IgD-negative memory B cell (primary cell): ENCODE results near the gene DRAM2. TPM values are rescaled to one million over a fixed set of nuclear protein-coding genes. Genes with fewer than 3 reads are reported as not detected.
A peak's percentile ranks its signal among the peaks of the same experiment; 100 is the strongest.

ENCODE experiments used
- H3K27ac Mint-ChIP-seq, 3 donors: one replicate each; pipeline ENCODE4 v1.8.0; 2020 to 2022; ENCODE audit warnings: mild to moderate bottlenecking in 3 of 3, mixed read lengths in 3 of 3, moderate library complexity in 1 of 3
- H3K27me3 Mint-ChIP-seq: one replicate; pipeline ENCODE4 v1.8.0; 2021; ENCODE audit warnings: mixed read lengths
- H3K36me3 Mint-ChIP-seq: one replicate; pipeline ENCODE4 v1.8.0; 2020; ENCODE audit warnings: mild to moderate bottlenecking, mixed read lengths
- H3K4me1 Mint-ChIP-seq, 3 donors: one replicate each; pipeline ENCODE4 v1.8.0; 2020 to 2022; ENCODE audit warnings: mixed read lengths in 3 of 3, mild to moderate bottlenecking in 1 of 3
- H3K4me3 Mint-ChIP-seq, 4 donors: one replicate each; pipeline ENCODE4 v1.8.0; 2020 to 2022; ENCODE audit warnings: mild to moderate bottlenecking in 4 of 4, mixed read lengths in 4 of 4, moderate library complexity in 3 of 4
- H3K9me3 Mint-ChIP-seq, 3 donors: one replicate each; pipeline ENCODE4 v1.8.0; 2020 to 2021; ENCODE audit warnings: mixed read lengths in 3 of 3, mild to moderate bottlenecking in 1 of 3
- polyA plus RNA-seq: library from polyadenylated mRNA; unstranded; fragments of 300-500 nt; fragmentation: Illumina TruSeq; gene quantifications from one replicate; pipeline ENCODE4 v1.2.3, GENCODE V29; 2021

DRAM2 gene
- polyA plus RNA-seq, 1 donor from 2014 or later: 268 TPM

DNA sequence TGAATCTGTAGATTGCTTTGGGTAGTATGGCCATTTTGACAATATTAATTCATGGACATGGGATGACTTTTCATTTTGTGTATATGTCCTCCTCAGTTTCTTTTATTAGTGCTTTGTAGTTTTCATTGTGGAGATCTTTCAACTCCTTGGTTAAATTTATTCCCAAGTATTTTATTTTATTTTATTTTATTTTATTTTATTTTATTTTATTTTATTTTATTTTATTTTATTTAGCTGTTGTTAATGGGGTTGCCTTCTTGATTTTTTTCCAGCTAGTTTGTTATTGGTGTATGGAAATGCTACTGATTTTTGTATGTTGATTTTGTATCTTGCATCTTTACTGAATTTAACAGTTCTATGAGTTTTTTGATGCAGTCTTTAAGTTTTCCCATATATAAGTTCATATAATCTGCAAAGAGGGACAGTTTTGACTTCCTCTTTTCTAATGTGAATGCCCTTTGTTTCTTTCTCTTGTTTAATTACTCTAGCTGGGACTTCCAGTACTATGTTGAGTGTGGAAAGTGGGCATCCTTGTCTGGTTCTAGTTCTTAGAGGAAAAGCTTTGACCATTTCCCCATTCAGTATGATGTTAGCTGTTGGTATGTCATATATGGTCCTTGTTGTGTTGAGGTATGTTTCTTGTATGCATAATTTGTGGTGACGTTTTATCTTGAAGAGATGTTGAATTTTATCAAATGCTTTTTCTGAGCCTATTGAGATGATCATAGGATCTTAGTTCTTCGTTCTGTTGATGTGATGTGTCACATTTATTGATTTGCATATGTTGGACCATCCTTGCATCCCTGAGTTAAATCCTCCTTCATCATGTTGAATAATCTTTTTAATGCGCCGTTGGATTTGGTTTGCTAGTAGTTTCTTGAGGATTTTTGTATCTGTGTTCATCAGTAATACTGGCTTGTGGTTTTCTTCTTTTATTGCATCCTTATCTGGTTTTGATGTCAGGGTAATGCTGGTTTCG lies 14.4 kb upstream of the DRAM2 start:
- peak overlapping the region; percentile 22 to 83 (median 60) for H3K27ac Mint-ChIP-seq
- H3K36me3 Mint-ChIP-seq: peaks cover 25% of the 10 kb centered on the region
- H3K4me1 Mint-ChIP-seq: peaks cover 56 to 69% (median 64%) of the 10 kb centered on the region in 3 donors
- no peaks in the 10 kb centered on the region for H3K27me3 Mint-ChIP-seq
- peak overlapping the region; percentile 15 to 81 (median 44) for H3K4me3 Mint-ChIP-seq
- H3K9me3 Mint-ChIP-seq: no peaks in the 10 kb centered on the region

DNA sequence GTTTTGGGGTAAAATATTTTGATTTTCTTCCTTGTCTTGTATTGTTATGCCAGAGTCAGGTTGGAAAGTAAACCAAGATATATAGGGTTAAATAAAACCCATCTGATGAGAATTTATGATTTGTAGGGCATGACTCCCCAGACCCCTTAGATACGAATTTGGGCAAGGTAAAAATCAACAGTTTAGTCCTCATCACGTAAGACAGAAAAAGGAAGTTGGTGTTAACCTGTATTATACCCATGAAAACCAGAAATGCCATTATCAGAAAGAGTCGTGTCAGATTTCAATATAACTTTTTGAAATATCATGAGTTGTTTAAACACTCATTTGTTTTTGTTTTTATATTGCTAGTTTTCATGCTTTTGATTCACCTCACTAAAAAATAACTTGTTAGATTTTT lies 11.9 kb upstream of the DRAM2 start:
- Mint-ChIP-seq H3K36me3 (peaks cover 29% of the 10 kb centered on the region), H3K4me3 (peak overlapping the region; percentile 35 to 89 (median 58)), H3K9me3 (no peaks in the 10 kb centered on the region), H3K27me3 (no peaks in the 10 kb centered on the region), H3K27ac (peak overlapping the region; percentile 2 to 85 (median 85)), H3K4me1 (peaks cover 76 to 78% (median 77%) of the 10 kb centered on the region in 3 donors)

DNA sequence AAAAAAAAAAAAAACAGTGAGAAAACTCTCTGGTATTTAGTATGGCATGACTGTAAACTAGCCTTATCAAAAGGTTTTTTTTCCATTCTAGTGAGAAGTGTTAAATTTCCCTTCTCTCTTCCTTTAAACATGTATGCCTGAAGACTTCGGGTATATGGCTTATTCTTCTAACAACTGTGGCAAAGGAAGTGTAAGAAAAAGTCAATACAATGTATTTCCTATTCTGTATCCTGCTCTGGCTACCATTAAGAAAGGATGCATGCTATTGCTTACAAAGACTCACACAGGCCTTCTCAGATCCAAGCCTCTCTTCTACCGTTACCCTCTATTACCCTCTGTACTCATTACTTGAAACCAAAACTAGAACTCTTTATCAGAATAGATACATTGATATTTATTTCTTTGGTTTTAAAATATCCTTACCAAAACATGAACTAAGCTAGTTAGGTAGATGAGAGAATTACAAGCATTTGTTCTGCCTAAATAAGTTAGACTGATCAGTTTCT lies 8.5 kb upstream of the DRAM2 start:
- Mint-ChIP-seq H3K9me3 (no peaks in the 10 kb centered on the region), H3K4me1 (peaks cover 72 to 77% (median 75%) of the 10 kb centered on the region in 3 donors), H3K27ac (peak overlapping the region in 2 of 3 donors; percentile 28 to 80), H3K36me3 (peaks cover 29% of the 10 kb centered on the region), H3K27me3 (no peaks in the 10 kb centered on the region), H3K4me3 (peak overlapping the region in 1 of 4 donors; percentile 82)

DNA sequence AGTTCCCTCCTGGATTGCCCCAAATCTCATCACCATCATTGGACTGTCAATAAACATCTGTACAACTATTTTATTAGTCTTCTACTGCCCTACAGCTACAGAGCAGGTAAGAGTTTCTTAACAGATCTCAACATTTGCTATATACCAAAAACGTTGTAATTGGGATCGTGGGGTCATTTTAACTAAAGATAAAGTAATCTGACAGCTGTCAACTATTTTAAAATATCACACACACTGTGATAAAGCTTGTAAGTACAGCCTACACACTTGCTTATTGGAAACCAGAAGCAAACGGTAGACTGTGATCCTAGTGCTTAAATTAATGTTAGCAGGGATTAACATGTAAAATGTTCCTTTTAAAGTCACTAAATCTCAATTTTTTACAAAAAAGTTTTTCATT lies 8.1 kb upstream of the DRAM2 start:
- Mint-ChIP-seq H3K27me3 (no peaks in the 10 kb centered on the region), H3K9me3 (no peaks in the 10 kb centered on the region), H3K27ac (no peak overlapping the region), H3K4me3 (peak overlapping the region in 2 of 4 donors; percentile 11 to 41), H3K36me3 (peaks cover 25% of the 10 kb centered on the region), H3K4me1 (peaks cover 71 to 76% (median 75%) of the 10 kb centered on the region in 3 donors)

DNA sequence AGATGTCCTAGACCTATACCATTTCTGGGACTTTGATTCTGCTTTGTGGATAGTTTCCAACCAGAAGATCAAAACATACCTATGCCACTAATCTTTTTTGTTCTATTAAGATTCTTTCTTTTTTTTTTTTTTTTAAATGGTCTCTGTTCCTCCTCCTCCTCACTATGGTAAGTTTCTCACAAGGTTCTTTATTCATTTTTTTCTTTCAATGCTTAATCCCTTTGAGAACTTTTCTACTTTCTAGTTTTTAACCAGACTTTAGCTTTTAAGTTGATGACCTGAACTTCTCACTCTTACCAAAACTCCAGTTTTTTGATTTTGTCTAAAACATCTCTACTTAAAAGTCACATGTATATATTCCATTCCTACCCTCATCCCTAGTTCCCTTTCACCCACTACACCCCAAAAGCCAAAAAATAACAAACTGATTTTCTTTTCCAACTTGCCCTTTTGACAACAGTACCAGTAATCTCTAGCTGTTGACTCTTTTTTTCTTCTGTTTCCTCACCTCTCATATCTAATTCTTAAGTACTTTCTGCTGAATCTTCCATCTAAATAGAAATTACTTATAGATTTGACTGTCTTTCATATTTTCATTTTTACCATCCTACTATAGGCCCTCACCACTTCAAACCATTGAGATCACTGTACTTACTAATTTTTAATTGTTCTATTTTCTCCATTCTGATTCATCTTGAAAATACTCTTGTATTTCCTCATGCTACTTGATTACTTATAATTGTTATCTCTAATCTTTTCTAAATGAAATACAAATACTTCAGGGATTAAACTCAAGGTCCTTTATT lies 6.3 kb upstream of the DRAM2 start:
- Mint-ChIP-seq H3K9me3 (no peaks in the 10 kb centered on the region), H3K27ac (peak overlapping the region in 2 of 3 donors; percentile 80 to 81), H3K4me1 (peaks cover 67 to 72% (median 71%) of the 10 kb centered on the region in 3 donors), H3K4me3 (peak overlapping the region in 3 of 4 donors; percentile 3 to 65 (median 56)), H3K36me3 (peaks cover 17% of the 10 kb centered on the region), H3K27me3 (no peaks in the 10 kb centered on the region)

DNA sequence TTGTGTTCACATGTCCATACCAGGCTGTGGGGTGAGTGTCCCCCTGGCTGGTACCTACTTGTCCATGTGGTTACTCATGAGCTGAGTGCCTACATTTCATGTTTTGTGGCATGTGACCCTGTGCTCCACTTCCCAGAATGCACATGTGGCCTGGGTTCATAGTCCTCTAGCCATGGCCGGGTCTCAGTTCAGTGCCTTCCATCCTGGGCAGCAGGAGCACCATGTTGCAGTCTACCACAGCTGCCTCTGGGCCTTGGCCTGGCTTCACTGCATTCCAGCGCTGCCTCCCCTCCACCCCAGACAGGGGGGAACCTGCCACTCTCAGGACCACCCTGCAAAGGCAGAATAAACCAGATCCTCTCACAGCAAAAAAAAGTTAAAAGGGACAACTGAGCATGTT lies 5.6 kb upstream of the DRAM2 start:
- peaks cover 17% of the 10 kb centered on the region for H3K36me3 Mint-ChIP-seq
- no peaks in the 10 kb centered on the region for H3K27me3 Mint-ChIP-seq
- H3K4me3 Mint-ChIP-seq: peak overlapping the region in 2 of 4 donors; percentile 56 to 65
- no peaks in the 10 kb centered on the region for H3K9me3 Mint-ChIP-seq
- H3K4me1 Mint-ChIP-seq: peaks cover 67 to 73% (median 67%) of the 10 kb centered on the region in 3 donors
- H3K27ac Mint-ChIP-seq: peak overlapping the region in 1 of 3 donors; percentile 81

DNA sequence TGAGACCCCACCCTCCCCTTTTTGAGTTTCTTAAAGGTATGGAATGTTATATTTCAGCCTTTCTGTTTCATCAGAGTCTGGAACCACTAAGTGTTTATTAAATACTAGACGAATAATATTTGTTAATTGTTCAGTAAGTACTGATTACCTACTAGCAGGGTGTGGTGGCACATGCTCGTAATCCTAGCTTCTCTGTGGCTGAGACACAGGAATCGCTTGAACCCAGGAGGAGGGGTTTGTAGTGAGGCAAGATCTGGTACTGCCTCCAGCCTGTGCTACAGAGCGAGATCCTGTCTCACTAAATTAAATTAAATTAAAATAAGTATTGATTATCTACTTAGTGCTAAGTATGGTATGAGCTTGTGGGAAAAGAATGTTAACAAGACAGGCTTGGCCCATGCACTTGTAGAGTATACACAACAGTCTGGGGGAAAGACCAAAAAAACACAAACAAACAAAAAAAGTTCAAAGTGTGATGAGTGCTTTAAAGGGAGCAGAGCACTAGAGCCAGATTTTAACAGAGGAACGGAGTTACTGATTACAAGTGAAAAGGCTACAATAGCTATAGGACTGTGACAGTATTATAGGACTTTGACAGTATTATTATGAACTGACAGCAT lies 2.6 kb upstream of the DRAM2 start:
- H3K27me3 Mint-ChIP-seq: no peaks in the 10 kb centered on the region
- H3K9me3 Mint-ChIP-seq: no peaks in the 10 kb centered on the region
- H3K4me3 Mint-ChIP-seq: peak overlapping the region; percentile 48 to 99 (median 96)
- peaks cover 44 to 73% (median 50%) of the 10 kb centered on the region in 3 donors for H3K4me1 Mint-ChIP-seq
- H3K36me3 Mint-ChIP-seq: peaks cover 7% of the 10 kb centered on the region
- H3K27ac Mint-ChIP-seq: peak overlapping the region in 2 of 3 donors; percentile 16 to 99

DNA sequence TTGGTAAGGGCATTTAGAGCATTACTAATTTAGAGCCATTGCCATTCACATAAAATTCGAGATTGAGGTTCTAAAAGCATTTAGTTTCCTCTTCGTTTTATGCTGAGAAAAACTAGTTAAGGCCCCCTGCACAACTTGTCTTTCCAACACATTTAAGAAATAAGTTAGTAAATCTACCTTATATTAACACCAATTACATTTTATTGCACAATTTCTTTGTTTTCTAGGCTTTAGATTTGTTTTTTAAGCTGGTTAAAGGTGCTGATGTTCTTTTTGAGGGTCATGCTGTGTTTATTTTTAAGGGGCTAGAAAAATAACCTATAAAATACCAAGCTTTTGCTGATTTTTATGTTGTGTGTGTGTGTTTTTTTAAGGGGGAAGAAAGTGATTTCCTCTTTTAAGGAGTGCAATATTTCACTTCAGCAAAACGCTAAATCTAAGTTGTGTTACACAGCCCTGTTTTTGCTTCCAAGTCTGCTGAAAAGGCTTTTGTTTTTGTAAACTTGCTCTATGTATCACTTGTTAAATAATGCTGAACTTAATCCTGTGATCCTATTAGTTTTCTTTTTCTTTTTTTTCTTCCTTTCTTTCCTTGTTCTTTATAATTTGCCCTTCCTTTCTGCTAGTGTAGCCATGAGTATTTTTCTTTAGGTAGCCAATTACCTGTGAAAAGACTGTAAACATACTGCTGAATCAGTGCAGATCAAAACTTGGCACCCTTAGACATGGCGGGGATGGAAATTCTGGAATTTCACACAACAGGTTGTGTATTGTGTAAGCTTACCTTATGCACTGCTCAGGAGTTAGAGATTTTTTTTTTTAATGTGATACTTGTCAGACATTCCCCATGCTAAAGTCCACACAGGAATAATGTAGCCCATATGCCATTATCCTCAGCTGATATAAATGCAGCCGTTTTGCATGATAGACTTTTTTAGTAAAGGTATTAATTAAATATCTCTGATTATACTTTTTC lies 1.6 kb upstream of the DRAM2 start:
- peaks cover 37 to 65% (median 46%) of the 10 kb centered on the region in 3 donors for H3K4me1 Mint-ChIP-seq
- no peaks in the 10 kb centered on the region for H3K9me3 Mint-ChIP-seq
- peak overlapping the region; percentile 96 to 100 (median 98) for H3K4me3 Mint-ChIP-seq
- peaks cover 6% of the 10 kb centered on the region for H3K36me3 Mint-ChIP-seq
- H3K27ac Mint-ChIP-seq: peak overlapping the region; percentile 97 to 99 (median 99)
- no peaks in the 10 kb centered on the region for H3K27me3 Mint-ChIP-seq

DNA sequence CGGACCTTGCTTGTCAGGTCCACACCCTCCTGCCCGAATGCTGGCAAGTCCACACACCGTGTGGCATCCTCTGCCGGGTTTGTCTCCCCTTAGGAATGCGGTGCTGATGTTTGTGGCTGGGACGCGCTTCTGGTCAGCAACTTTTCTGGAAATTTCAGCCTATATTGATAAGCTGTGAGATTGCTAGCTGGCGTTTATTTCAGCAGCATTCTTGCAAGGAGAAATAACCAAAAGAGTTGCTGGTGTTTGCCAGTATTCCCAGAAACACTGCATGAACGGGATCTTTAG lies 731 bp upstream of the DRAM2 start:
- peaks cover 37 to 57% (median 42%) of the 10 kb centered on the region in 3 donors for H3K4me1 Mint-ChIP-seq
- H3K27me3 Mint-ChIP-seq: no peaks in the 10 kb centered on the region
- peak overlapping the region; percentile 96 to 100 (median 98) for H3K4me3 Mint-ChIP-seq
- H3K27ac Mint-ChIP-seq: peak overlapping the region; percentile 97 to 99 (median 99)
- no peaks in the 10 kb centered on the region for H3K9me3 Mint-ChIP-seq
- H3K36me3 Mint-ChIP-seq: peaks cover under 1% of the 10 kb centered on the region

DNA sequence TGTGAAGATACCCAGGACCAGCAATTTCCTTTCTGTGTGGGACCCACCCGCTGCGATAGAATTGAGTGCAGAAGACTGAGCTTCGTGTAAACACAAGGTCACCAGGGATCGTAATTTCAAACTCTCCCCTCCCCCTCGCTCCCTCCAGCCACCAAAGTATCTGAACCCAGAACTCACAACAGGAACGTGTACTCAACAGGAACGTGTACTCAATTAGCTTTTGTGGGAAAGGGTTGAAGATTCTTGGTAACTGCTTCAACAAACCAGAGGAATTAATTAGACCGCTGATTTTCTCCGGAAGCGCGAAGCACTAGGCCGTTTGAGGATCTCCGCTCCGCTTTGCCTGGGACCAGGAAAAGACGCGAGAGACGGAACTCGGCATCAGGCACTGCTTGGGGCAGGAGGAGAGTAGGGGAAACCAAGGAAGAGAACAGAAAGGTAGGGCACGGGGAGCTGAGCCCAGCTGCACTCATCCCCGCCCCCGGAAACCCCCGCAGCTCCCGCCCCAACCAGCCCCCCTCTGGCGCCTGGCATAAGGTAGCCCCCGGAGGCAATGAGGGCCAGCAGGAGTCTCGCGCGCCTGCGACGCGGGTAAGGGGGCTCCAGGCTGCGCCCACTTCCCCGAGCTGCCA lies 453 bp downstream of the DRAM2 start:
- peaks cover 40 to 67% (median 50%) of the 10 kb centered on the region in 3 donors for H3K4me1 Mint-ChIP-seq

DNA sequence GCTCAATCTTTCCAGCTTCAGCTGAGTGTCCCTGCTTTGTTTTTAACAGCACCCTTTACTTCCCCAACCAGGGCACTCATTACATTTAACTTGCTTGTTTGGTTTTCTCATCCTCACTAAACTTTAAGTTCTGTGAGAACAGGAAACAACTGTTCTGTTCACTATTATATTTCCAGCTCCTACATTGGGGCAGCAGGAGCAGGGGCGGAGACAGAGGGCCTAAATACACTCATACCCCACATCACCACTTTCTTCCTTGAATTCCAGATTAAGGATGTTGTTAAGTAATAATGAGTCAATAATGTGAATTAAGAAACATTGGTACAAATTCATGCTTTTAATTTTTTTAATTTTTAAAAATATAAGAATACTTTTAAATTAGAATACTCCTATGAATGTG lies 6.0 kb downstream of the DRAM2 start:
- Mint-ChIP-seq H3K27me3 (peaks cover 2% of the 10 kb centered on the region), H3K9me3 (no peaks in the 10 kb centered on the region), H3K4me3 (peak overlapping the region; percentile 30 to 84 (median 72)), H3K36me3 (peaks cover 9% of the 10 kb centered on the region), H3K27ac (peak overlapping the region; percentile 57 to 93 (median 85)), H3K4me1 (peaks cover 57 to 66% (median 59%) of the 10 kb centered on the region in 3 donors)

More for the DNA sequence above, 453 bp downstream of the DRAM2 start:
- no peaks in the 10 kb centered on the region for H3K9me3 Mint-ChIP-seq
- H3K4me3 Mint-ChIP-seq: peak overlapping the region; percentile 96 to 100 (median 98)
- peaks cover 3% of the 10 kb centered on the region for H3K36me3 Mint-ChIP-seq
- H3K27me3 Mint-ChIP-seq: no peaks in the 10 kb centered on the region
- peak overlapping the region; percentile 97 to 99 (median 99) for H3K27ac Mint-ChIP-seq

DNA sequence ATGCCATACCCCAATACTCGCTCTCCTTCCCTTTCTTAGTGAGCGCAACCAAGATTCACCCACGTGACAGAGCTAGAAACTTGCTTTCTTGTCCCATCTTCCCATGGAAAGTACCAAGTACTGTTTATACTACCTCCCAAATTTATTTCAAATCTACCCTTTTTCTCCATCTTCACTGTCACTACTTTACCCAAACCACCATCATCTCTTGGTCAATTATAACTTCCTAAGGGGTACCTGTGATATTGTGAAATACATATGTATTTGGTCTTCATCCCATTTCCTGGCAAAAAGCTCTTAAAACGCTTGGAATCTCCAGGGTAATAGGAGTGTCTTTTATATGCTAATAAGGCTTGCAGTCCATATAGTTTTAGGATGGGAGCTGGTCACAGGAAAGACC lies 8.2 kb downstream of the DRAM2 start:
- Mint-ChIP-seq H3K27ac (peak overlapping the region; percentile 85 to 93 (median 93)), H3K4me1 (peaks cover 62 to 75% (median 63%) of the 10 kb centered on the region in 3 donors), H3K4me3 (peak overlapping the region in 3 of 4 donors; percentile 30 to 84 (median 63)), H3K36me3 (peaks cover 9% of the 10 kb centered on the region), H3K27me3 (peaks cover 2% of the 10 kb centered on the region), H3K9me3 (no peaks in the 10 kb centered on the region)

DNA sequence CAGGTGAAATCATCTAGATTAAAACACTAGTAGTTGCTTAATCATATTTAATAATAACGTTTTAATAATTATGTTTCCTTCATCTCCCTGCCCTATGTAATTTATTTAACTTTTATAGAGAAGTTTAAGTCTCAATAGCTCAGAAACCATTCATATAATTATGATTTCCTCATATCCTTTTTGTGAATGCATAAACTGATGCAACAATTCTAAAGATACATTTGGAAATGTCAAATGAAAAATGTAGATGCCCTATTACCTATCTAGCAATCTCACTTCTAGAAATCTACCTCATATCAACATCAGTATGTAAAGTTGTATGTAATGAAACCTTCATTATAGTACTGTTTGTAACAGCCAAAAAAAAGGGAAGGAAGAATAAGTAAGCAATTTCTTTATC lies 10.5 kb downstream of the DRAM2 start:
- H3K9me3 Mint-ChIP-seq: no peaks in the 10 kb centered on the region
- H3K27ac Mint-ChIP-seq: peak overlapping the region; percentile 93 to 99 (median 97)
- H3K4me3 Mint-ChIP-seq: peak overlapping the region; percentile 41 to 90 (median 66)
- peaks cover 57 to 70% (median 62%) of the 10 kb centered on the region in 3 donors for H3K4me1 Mint-ChIP-seq
- H3K36me3 Mint-ChIP-seq: peaks cover 7% of the 10 kb centered on the region
- H3K27me3 Mint-ChIP-seq: peaks cover 2% of the 10 kb centered on the region
